ENCODE data around the gene BCL2. TPM values are rescaled to one million over a fixed set of nuclear protein-coding genes. Genes with fewer than 3 reads are reported as not detected.

BCL2 gene
- total RNA-seq, 1 donor from 2014 or later = 4.9 TPM

DNA sequence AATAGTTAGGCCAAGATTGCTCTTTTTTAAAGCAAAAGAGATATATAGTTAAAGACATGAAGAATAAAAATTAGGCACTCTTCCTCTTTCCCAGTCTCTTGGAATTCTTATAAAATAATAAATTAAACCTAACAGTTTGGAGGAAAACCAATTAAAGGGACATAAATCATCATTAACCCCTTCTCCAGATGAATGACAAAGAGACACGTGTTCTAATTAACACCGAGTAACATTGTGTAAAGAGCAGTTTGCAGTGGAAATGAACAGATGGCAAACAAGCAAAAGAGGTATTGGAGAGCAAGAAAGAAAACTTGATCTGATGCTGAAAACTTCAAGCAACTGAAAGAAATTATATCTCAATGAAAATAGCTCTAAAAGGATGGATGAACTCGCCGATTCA is 48.4 kb downstream of the BCL2 start:
- H4K20me1 ChIP-seq (ENCODE audit: low read depth) = no peaks in the 10 kb centered on the region
- H3K4me2 ChIP-seq = no peak overlapping the region
- Mint-ChIP-seq H3K9me3 (peaks cover 4% of the 10 kb centered on the region), H3K27ac (no peak overlapping the region), H3K4me1 (peaks cover 16% of the 10 kb centered on the region), H3K4me3 (no peak overlapping the region), H3K36me3 (no peaks in the 10 kb centered on the region), H3K27me3 (ENCODE audit: insufficient read depth, low read depth) (peaks cover 5% of the 10 kb centered on the region)
- no peaks in the 10 kb centered on the region for H3K27me3 ChIP-seq
- H3K79me2 ChIP-seq (ENCODE audit: low read depth) = no peaks in the 10 kb centered on the region
- no peaks in the 10 kb centered on the region for H3K9me3 ChIP-seq (ENCODE audit: low read depth)
- no peak overlapping the region for H3K4me3 ChIP-seq
- H3K4me1 ChIP-seq = no peaks in the 10 kb centered on the region
- H3K9ac ChIP-seq = no peak overlapping the region
- H2AFZ ChIP-seq (replicated peaks) = no peak overlapping the region
- no peak for DNase-seq (ENCODE audit: low spot score)
- H3F3A ChIP-seq (ENCODE audit: low read depth) = no peaks in the 10 kb centered on the region
- no peaks in the 10 kb centered on the region for H3K36me3 ChIP-seq
- H3K27ac ChIP-seq = no peak overlapping the region
- TF ChIP-seq, protein P1, sequence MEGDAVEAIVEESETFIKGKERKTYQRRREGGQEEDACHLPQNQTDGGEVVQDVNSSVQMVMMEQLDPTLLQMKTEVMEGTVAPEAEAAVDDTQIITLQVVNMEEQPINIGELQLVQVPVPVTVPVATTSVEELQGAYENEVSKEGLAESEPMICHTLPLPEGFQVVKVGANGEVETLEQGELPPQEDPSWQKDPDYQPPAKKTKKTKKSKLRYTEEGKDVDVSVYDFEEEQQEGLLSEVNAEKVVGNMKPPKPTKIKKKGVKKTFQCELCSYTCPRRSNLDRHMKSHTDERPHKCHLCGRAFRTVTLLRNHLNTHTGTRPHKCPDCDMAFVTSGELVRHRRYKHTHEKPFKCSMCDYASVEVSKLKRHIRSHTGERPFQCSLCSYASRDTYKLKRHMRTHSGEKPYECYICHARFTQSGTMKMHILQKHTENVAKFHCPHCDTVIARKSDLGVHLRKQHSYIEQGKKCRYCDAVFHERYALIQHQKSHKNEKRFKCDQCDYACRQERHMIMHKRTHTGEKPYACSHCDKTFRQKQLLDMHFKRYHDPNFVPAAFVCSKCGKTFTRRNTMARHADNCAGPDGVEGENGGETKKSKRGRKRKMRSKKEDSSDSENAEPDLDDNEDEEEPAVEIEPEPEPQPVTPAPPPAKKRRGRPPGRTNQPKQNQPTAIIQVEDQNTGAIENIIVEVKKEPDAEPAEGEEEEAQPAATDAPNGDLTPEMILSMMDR (IDR thresholded peaks at IDR 0.05) = no peak
- no peak for TF ChIP-seq EZH2phosphoT487 (IDR thresholded peaks at IDR 0.05)
- TF ChIP-seq EZH2 (IDR thresholded peaks at IDR 0.05) = no peak

DNA sequence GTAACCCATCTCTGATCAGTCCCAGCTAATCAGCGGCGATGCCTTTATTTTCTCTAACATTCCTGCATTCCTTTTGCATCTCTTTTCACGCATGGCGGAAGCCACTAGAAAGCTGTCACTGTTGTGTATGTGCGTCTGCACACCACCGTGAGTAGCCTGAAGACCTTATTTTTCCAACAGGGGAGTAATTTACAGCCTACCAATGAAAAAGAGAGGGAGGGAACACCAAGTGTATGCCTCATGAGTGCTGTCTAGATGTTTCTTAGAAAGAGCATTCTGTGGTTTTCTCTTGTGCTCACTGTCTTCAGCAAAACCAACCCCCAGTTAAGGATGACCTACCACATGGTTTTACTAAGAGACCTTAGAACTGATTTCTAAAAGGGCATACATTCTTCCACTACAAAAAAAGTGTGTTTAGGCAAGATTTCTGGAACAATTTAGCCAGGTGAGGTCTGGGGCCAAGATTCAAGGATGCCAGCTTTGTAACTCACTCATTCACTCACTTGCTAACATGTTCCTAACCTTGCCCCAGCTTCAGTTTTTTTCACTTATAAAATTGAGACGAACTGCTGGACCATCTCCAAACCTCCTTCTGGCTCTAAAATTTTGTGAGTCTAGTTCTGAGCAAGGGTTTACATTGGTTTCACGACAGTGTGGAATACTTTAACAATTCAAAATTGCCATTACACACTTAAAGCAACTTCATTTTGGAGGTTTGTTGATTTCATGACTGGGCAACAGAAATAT is 51.4 kb downstream of the BCL2 start:
- Mint-ChIP-seq H3K4me3 (no peak overlapping the region), H3K27ac (no peak overlapping the region), H3K27me3 (ENCODE audit: insufficient read depth, low read depth) (peaks cover 5% of the 10 kb centered on the region), H3K36me3 (no peaks in the 10 kb centered on the region), H3K4me1 (peaks cover 14% of the 10 kb centered on the region), H3K9me3 (no peaks in the 10 kb centered on the region)
- peak; percentile 18 for DNase-seq (ENCODE audit: low spot score)
- TF ChIP-seq EZH2phosphoT487 (IDR thresholded peaks at IDR 0.05) = no peak
- TF ChIP-seq EZH2 (IDR thresholded peaks at IDR 0.05) = no peak
- TF ChIP-seq, protein P1 (IDR thresholded peaks at IDR 0.05) = no peak
- no peak overlapping the region for H3K27ac ChIP-seq
- H3K9me3 ChIP-seq (ENCODE audit: low read depth) = no peaks in the 10 kb centered on the region
- no peaks in the 10 kb centered on the region for H3K27me3 ChIP-seq
- H4K20me1 ChIP-seq (ENCODE audit: low read depth) = no peaks in the 10 kb centered on the region
- H3K4me3 ChIP-seq = no peak overlapping the region
- no peak overlapping the region for H3K4me2 ChIP-seq
- H3K36me3 ChIP-seq = no peaks in the 10 kb centered on the region
- no peaks in the 10 kb centered on the region for H3K79me2 ChIP-seq (ENCODE audit: low read depth)
- H2AFZ ChIP-seq (replicated peaks) = no peak overlapping the region
- H3F3A ChIP-seq (ENCODE audit: low read depth) = no peaks in the 10 kb centered on the region
- H3K9ac ChIP-seq = no peak overlapping the region
- H3K4me1 ChIP-seq = no peaks in the 10 kb centered on the region

DNA sequence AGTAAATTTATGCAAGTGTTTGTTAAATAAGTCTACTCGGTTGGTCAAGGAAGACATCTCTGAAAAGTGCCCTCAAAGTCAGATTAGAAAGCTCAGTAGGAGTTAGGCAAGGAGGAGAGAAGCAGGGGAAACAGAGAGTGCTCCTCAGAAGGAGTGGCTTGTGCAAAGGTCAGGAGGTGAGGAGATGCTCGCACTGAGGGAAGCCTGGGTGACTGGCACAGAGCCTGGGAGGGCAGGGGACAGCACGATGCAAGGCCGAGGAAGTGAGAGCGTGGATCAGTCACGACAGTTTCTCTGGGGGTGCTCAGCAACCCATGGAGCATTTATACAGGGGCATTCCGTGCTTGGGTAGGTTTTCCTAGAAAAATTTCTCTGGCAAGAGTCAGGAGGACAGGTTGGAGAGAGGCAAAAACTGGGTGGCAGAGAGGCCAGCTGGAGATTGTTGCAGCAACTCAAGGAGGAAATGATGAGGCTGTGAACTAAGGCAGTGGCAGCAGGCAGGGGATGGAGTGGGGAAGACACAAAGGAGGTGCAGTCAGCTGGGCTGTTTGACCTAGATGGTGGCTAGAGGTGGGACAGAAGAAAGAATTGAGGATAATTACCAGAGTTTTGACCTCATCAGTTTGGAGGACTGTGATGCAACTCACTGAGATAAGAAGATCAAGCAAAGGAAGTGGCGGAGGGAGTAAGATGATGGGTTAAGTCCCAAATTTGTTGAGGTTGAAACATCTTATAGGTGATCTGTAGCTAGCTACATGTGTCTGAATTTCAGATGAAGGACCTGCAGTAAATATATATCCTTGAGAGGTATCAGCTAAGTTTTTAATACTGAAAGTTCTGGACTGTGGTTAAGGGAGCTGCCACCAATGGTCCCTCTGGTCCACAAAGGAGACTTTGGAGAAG is 52.4 kb downstream of the BCL2 start:
- H3K27ac Mint-ChIP-seq = peak overlapping the region; percentile 83
- Histone ChIP-seq H3K27ac (no peak overlapping the region), H3K9me3 (ENCODE audit: low read depth) (no peaks in the 10 kb centered on the region), H3F3A (ENCODE audit: low read depth) (no peaks in the 10 kb centered on the region), H3K27me3 (no peaks in the 10 kb centered on the region), H3K36me3 (no peaks in the 10 kb centered on the region), H4K20me1 (ENCODE audit: low read depth) (no peaks in the 10 kb centered on the region), H3K9ac (no peak overlapping the region), H2AFZ (replicated peaks) (no peak overlapping the region), H3K4me1 (no peaks in the 10 kb centered on the region), H3K79me2 (ENCODE audit: low read depth) (no peaks in the 10 kb centered on the region), H3K4me2 (no peak overlapping the region), H3K4me3 (no peak overlapping the region)
- TF ChIP-seq, protein P1 (IDR thresholded peaks at IDR 0.05) = no peak
- no peak for TF ChIP-seq EZH2phosphoT487 (IDR thresholded peaks at IDR 0.05)
- TF ChIP-seq EZH2 (IDR thresholded peaks at IDR 0.05) = no peak
- peaks cover 5% of the 10 kb centered on the region for H3K27me3 Mint-ChIP-seq (ENCODE audit: insufficient read depth, low read depth)
- H3K36me3 Mint-ChIP-seq = no peaks in the 10 kb centered on the region
- H3K9me3 Mint-ChIP-seq = no peaks in the 10 kb centered on the region
- peaks cover 14% of the 10 kb centered on the region for H3K4me1 Mint-ChIP-seq
- H3K4me3 Mint-ChIP-seq = no peak overlapping the region
- no peak for DNase-seq (ENCODE audit: low spot score)
